HG03280 (cell line): ENCODE results near the gene RTN1.

Source experiments
- ATAC-seq: cut with Tn5 transposase; IDR thresholded peaks from one replicate; pipeline ENCODE4 v1.9.1; 2021; ENCODE audit warnings: mild to moderate bottlenecking, moderate library complexity; ENCODE audit not compliant: unreplicated experiment

Gene RTN1

GRCh38 chr14:59870277-59871165 lies at the start of gene RTN1:
RTN1 (minus strand) TSS chr14:59870776; CDS start chr14:59870630, 146 bp downstream.
- ATAC-seq, result no peak

GRCh38 chr14:59920378-59920683 lies 49.8 kb upstream of the RTN1 start:
- no peak for ATAC-seq

DNA sequence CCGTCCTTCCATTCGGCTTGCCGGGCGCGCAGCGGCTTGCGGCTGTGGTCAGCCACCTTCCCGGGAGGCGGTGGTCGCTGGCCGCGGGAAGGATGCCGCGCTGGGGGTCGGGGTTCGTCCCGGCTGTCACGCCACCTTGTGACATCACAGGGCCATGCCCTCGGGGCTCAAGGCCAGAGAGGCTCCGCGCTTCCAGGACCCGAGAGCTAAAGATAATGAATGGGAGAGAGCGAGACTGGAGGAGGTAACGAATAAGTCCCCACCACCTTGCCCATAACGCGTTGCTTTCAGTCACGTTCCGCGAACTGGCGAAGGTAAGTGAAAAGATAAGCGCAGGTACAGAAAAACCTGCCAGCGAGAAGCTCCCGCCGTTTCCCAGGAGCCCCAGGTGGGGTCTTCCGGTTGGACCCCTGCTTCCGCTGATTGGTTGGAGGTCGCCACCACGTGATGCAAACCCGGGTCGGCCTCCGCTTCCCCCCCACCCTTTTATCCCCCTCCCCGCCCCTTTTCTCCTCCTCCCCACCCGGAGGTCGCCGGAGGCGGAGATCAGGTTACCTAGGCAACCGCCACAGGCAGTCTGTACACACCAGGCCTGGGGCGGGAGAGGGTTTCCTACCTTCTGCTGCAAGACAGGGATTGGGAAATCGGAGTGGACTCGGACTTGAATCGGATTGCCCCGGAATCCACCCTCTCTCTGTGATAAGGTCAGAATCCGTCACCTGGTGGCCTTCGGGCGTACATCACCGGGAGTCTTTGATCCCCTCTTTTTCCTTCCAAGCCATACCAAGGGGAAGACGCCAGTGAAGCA lies 49.2 kb upstream of the RTN1 start, which contains the start of gene LRRC9:
TSS of gene LRRC9 (plus strand) at position 575 of the 808 bp plus-strand sequence.
- ATAC-seq, result no peak

- no peak for ATAC-seq
Observed at GRCh38 chr14:59918824-59919569, 48.4 kb upstream of the RTN1 start.

- ATAC-seq, result no peak
Observed at GRCh38 chr14:59913187-59913586, 42.6 kb upstream of the RTN1 start.

DNA sequence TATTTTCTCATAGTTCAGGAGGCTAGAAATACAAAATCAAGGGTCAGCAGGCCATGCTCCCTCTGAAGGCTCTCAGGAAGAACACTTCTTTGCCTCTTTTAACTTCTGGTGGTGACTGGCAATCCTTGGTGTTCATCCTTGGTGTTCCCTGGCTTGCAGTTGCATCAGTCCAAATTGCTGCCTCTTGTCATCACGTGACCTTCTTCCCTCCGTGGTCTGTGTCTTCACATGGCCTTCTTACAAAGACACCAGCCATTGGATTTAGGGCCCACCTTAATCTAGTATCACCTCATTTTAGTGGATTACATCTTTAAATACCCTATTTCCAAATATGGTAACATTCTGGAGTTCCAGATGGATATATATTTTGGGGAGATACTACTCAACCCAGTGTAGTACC lies 41.9 kb upstream of the RTN1 start:
- no peak for ATAC-seq

DNA sequence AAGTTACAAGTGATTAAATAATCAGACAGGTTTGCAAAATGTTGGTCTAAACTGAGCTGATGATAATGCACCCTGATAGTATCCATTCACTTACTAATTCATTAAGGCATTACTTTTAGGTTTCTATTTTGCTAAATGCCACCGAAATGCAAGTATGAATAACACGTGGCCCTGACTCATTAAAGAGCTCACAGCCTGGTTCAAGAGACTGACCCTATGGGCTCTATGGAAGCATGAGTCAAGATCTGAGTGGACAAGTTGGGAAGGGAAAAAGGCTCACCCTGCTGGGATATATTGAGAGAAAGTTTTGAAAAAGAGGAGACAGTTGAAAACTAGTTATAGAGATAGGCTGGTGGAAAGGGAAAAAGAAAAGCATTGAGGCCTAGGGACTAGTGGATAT lies 34.6 kb upstream of the RTN1 start:
- ATAC-seq, result no peak

GRCh38 chr14:59904184-59904583 lies 33.6 kb upstream of the RTN1 start:
- no peak for ATAC-seq

DNA sequence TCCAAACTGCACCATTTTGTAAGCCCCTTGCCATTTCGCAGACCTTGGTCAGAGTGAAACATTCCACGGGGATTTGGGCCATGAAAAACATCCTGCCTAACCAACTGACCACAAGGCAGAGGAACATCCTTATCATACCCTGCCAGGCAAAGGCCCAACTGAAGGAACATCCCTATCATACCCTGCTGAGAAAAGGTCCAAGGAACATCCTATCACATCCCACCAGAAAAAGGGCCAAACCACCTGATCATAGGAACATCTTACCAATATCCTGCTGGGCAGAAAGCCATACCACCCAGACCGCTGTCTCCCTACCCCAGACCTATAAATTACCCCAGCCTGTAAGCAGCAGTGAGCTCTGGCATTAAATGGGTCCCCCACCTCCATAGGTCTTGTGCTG lies 30.0 kb upstream of the RTN1 start:
- no peak for ATAC-seq

GRCh38 chr14:59897757-59898383 lies 27.3 kb upstream of the RTN1 start:
- peak; percentile 50 for ATAC-seq

DNA sequence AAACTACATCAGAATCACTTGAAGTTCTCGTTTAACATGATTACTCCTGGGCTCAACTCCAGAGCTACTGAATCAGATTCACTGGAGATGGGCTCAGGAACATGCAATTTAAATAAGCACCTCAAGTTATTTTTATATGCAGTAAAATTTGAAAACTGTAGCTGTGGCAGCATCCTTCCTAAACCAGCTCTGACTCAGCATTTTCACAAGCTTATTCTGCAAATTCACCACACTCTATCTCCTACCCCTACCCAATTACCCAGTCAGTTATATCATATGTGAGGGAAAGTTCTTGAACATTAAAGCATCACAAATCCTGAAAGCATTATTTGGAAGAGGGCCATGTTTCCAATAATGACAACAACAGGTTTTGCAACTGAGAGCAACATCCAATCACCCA lies 25.1 kb upstream of the RTN1 start:
- ATAC-seq, result no peak

DNA sequence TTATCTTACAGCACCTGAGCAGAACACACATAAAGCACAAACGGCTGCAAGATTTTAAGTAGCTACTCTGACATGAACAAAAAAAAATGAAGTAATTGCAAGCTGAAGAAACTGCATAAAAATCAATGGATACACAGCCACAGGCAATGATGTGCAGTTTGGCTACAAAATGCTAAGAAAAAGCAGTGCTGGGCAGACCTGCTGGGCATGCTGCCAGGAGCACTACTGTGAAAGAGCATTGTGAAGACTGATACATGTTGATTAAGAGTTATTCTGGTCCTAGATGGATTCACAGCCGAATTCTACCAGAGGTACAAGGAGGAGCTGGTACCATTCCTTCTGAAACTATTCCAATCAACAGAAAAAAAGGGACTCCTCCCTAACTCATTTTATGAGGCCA lies 20.1 kb upstream of the RTN1 start:
- no peak for ATAC-seq

GRCh38 chr14:59882957-59883356 lies 12.4 kb upstream of the RTN1 start:
- ATAC-seq, result no peak

- ATAC-seq, result no peak
Observed at GRCh38 chr14:59871166-59871495, 555 bp upstream of the RTN1 start.

DNA sequence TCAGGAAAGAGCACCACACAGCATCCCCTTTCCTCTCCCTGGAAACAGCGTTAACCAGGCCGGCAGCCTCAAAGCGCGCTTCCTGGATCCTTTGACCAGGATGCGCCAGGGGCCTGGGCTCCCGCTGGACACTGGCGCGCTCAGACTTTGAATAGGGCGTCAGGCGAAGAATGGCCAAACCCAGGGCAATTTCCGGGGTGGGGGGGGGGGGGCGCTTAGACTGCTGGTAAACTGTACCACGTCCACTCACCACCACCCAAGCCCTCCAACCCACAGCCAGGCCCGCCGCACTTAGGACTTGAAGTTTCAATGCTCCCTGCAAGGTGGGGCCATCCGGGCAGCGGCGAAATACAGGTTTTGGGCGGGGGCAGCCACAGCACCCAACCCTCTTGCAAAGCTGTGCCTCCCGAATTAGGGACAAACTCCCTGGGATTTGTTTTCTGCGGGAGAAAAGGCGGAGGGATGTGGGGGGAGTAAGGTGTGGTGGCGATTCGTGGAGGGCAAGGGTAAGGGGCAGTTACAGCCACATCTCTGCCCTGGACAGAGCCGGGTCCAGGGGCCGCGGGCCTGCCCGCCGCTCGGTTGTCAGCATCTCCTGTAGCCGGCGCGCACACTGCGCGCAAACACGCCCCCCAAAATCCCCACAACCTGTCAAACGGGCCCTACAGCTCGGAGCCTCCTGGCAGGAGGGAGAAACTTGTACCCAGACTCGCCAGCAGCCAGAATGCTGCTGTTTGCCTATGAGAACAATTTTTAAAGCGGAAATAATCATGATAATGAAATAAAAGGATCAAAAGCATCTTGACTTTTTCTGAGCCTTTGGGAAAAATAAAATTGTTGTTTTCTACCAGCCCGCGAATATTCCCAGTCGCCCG lies 958 bp downstream of the RTN1 start:
- no peak for ATAC-seq

DNA sequence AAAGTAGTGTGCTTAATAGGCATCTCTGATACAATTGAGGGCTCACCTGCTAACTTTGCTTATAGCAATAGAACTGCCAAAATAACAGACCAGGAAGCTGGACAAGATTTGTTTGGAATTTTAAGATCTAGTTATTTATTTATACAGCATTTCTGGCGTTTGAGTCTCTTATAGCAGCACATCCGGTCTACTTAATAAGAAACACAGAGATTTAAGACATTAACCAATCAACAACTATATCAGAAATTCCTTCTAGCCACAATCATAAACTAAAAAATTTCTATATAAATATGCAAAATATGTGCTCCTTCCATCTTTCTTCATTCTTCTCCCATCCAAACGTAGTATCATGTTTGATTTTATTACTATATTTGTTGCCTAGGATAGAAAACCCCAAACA lies 2.6 kb downstream of the RTN1 start:
- ATAC-seq, result no peak

DNA sequence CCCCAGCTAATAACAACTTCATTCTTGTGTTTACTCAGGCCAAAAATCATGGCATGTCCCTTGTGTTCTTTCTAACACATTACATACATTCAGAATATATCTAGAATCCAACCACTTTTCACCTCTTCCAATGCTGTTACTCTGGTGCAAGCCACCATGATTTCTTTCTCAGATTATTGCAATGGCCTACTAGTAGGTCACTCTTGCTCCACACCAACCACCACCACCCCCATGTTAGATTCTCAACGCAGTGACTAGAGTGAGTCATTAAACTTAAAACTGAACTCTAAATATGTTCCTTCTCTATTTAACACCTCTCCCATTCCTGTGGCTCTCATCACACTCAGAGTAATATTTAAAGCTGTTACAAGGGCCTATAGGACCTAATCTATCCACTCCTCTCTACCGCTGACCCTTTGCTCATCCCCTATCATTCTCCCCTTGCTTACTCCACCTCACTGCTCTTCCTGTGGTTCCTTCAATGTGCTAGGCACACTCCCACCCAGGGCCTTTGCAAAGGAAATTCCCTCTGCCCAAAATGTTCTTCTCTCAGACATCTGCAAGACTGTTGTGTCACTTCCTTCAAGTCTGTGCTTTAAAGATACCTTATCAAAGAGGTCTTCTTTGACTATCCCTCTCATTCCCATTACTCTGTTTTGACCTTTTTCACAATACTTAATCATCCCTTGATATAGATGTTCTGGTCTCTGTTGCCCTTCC lies 6.6 kb downstream of the RTN1 start:
- no peak for ATAC-seq

- ATAC-seq, result no peak
Observed at GRCh38 chr14:59857328-59857727, 13.2 kb downstream of the RTN1 start.

- no peak for ATAC-seq
Observed at GRCh38 chr14:59852350-59852749, 18.2 kb downstream of the RTN1 start.
